Endothelial cell of umbilical vein (primary cell): ENCODE data around the gene IL4R. TPM values are rescaled to one million over a fixed set of nuclear protein-coding genes. Genes with fewer than 3 reads are reported as not detected.

Experiments used
- BruUV-seq: library from RNA; stranded (reverse); fragments of 400-500 nt; replicated peaks from 2 replicates; lab custom pipeline; 2021; lab: Mats Ljungman, UMichigan
- CTCF ChIA-PET: fragments of 300-600, 350-600 bp; sonication (Branson Sonifier 250); formaldehyde crosslinking; loops from one replicate; lab custom pipeline; 2021; ENCODE audit warnings: antibody characterized with exemption, inconsistent platforms; lab: Charles Lee
- POLR2A ChIA-PET: fragments of 300-600, 350-600 bp; sonication (Branson Sonifier 250); formaldehyde crosslinking; loops from one replicate; lab custom pipeline; 2021; ENCODE audit warnings: antibody characterized with exemption, inconsistent platforms; lab: Charles Lee
- DNase-seq: peaks from one replicate; pipeline ENCODE4 v3.0.0-alpha.2; 2011; ENCODE audit warnings: low read depth, low spot score
- FAIRE-seq: peaks from 2 replicates; lab custom pipeline; 2011; peaks lifted over from hg19 to GRCh38; lab: Jason Lieb, UNC
- H2AFZ ChIP-seq: 2 replicates; pipeline ENCODE4 v1.6.0; 2012; ENCODE audit warnings: low read depth, low read length, control low read depth, inconsistent platforms
- H3K27ac ChIP-seq: 2 replicates; pipeline ENCODE4 v1.5.1; 2011; ENCODE audit warnings: low read depth, mild to moderate bottlenecking, control low read depth, low read length, moderate library complexity; ENCODE audit not compliant: insufficient read depth
- H3K27me3 ChIP-seq, 2 experiments: 2 replicates each; pipeline versions ENCODE4 v1.6.0 to v1.6.1; 2011; ENCODE audit warnings: low read length in 2 of 2, mixed read lengths in 1 of 2; ENCODE audit not compliant: control insufficient read depth in 2 of 2, insufficient read depth in 2 of 2
- H3K36me3 ChIP-seq, 2 experiments: 2 replicates in 1 of 2; 3 replicates in 1 of 2; pipeline ENCODE4 v1.5.1; 2011; ENCODE audit warnings: low read length in 2 of 2, mild to moderate bottlenecking in 1 of 2, moderate library complexity in 1 of 2; ENCODE audit not compliant: control insufficient read depth in 2 of 2, insufficient read depth in 2 of 2; ENCODE audit errors: extremely low read depth in 1 of 2
- H3K4me1 ChIP-seq: 3 replicates; pipeline ENCODE4 v1.5.1; 2011; ENCODE audit warnings: mild to moderate bottlenecking, low read length; ENCODE audit not compliant: control insufficient read depth, insufficient read depth; ENCODE audit errors: extremely low read depth
- H3K4me2 ChIP-seq: 2 replicates; pipeline ENCODE4 v1.6.1; 2011; ENCODE audit warnings: low read length, control low read depth, mixed read lengths; ENCODE audit not compliant: insufficient read depth
- H3K4me3 ChIP-seq, 3 experiments: fragments of 200-600 bp in 1 of 3; sonication (generic), shearing (Covaris generic) in 1 of 3; replicated peaks in 1 of 3; 2 replicates each; pipeline ENCODE4 v1.5.1; 2011 to 2016; ENCODE audit warnings: control low read depth in 3 of 3, low read length in 3 of 3, mild to moderate bottlenecking in 2 of 3, inconsistent platforms in 1 of 3, low read depth in 1 of 3, moderate library complexity in 1 of 3; ENCODE audit not compliant: insufficient read depth in 1 of 3
- H3K79me2 ChIP-seq: 2 replicates; pipeline ENCODE4 v1.6.0; 2012; ENCODE audit warnings: low read length, inconsistent platforms; ENCODE audit not compliant: control insufficient read depth, insufficient read depth
- H3K9ac ChIP-seq: replicated peaks from 2 replicates; pipeline ENCODE3; 2011; ENCODE audit warnings: low read length, control low read depth; ENCODE audit not compliant: insufficient read depth; ENCODE audit errors: extremely low read depth
- H3K9me1 ChIP-seq: replicated peaks from 3 replicates; pipeline ENCODE4 v1.6.0; 2011; ENCODE audit warnings: mild to moderate bottlenecking, low read length; ENCODE audit not compliant: control insufficient read depth, insufficient read depth; ENCODE audit errors: extremely low read depth
- H3K9me3 ChIP-seq: replicated peaks from 2 replicates; pipeline ENCODE4 v1.5.1; 2012; ENCODE audit warnings: low read length, inconsistent platforms; ENCODE audit not compliant: control insufficient read depth, insufficient read depth
- H4K20me1 ChIP-seq: replicated peaks from 2 replicates; pipeline ENCODE3; 2011; ENCODE audit warnings: mild to moderate bottlenecking, low read length; ENCODE audit not compliant: control insufficient read depth, insufficient read depth; ENCODE audit errors: extremely low read depth
- CTCF ChIP-seq, 2 donors: IDR thresholded peaks; 1 replicate in 1 of 2; 2 replicates in 1 of 2; pipeline ENCODE4 v1.5.1; 2011; ENCODE audit warnings: low read length in 2 of 2, mild to moderate bottlenecking in 2 of 2, moderate library complexity in 2 of 2, control low read depth in 1 of 2, inconsistent platforms in 1 of 2, low read depth in 1 of 2; ENCODE audit not compliant: insufficient read depth in 1 of 2; ENCODE audit errors: extremely low read depth in 1 of 2
- EZH2 ChIP-seq: IDR thresholded peaks from 2 replicates; pipeline ENCODE4 v1.6.1; 2012; ENCODE audit warnings: borderline replicate concordance, low read depth, mild to moderate bottlenecking, moderate library complexity, low read length, inconsistent platforms; ENCODE audit not compliant: severe bottlenecking
- FOS ChIP-seq: IDR thresholded peaks from 2 replicates; pipeline ENCODE4 v1.6.1; 2011; ENCODE audit warnings: mild to moderate bottlenecking, low read length, moderate library complexity, borderline replicate concordance; ENCODE audit not compliant: insufficient read depth
- GATA2 ChIP-seq: IDR thresholded peaks from 2 replicates; pipeline ENCODE4 v1.7.0; 2011; ENCODE audit warnings: low read depth, mild to moderate bottlenecking, moderate library complexity, mixed read lengths, low read length; ENCODE audit not compliant: insufficient read length, insufficient read depth
- JUN ChIP-seq: IDR thresholded peaks from 2 replicates; pipeline ENCODE4 v1.6.1; 2011; ENCODE audit warnings: borderline replicate concordance, low read depth; ENCODE audit not compliant: insufficient read length, insufficient read depth
- MAX ChIP-seq: IDR thresholded peaks from 2 replicates; pipeline ENCODE4 v1.6.1; 2011; ENCODE audit not compliant: insufficient read depth, insufficient read length
- MYC ChIP-seq: IDR thresholded peaks from one replicate; pipeline ENCODE4 v1.6.1; 2011; ENCODE audit warnings: mild to moderate bottlenecking, low read depth, low read length
- POLR2A ChIP-seq: IDR thresholded peaks from 2 replicates; pipeline ENCODE4 v1.6.1; 2012; ENCODE audit warnings: low read depth, mild to moderate bottlenecking, control low read depth, low read length
- POLR2AphosphoS5 ChIP-seq: IDR thresholded peaks from 2 replicates; pipeline ENCODE4 v1.6.1; 2012; ENCODE audit warnings: low read depth, mild to moderate bottlenecking, control low read depth, low read length, moderate library complexity; ENCODE audit not compliant: insufficient read depth
- dilution Hi-C: fragments of 300-500 bp; cut with MboI; formaldehyde crosslinking; loops from one replicate; pipeline ENCODE4 v1.15.0; 2019; ENCODE audit warnings: low sequenced_read_pairs; ENCODE audit not compliant: extremely low pct_ligation_motif_present
- intact Hi-C: fragments of 100-400 bp; cut with micrococcal nuclease; formaldehyde crosslinking; loops from one replicate; pipeline ENCODE4 v1.10.0; 2022
- polyA plus RNA-seq, 4 experiments: library from polyadenylated mRNA; depleted of rRNA in 3 of 4; stranded (reverse) in 3 of 4; unstranded in 1 of 4; fragments of >200 nt; gene quantifications; 2 replicates each; pipeline versions ENCODE4 v1.2.1 to v1.2.3, GENCODE V29; 2011 to 2012; ENCODE audit warnings: missing spikeins in 1 of 4
- total RNA-seq: library from RNA; stranded (reverse); gene quantifications from 2 replicates; pipeline ENCODE4 v1.2.3, GENCODE V29; 2021

Gene IL4R
- total and polyA plus RNA-seq, 2 donors (not counting 3 experiments of a cell fraction or from before 2014, with no cell fraction given): 138 to 139 TPM

- peaks cover 4% of the 10 kb centered on the region for H3K4me1 ChIP-seq
- peak; percentile 39 for DNase-seq
- no peaks in the 10 kb centered on the region for H3K9me1 ChIP-seq
- no peak overlapping the region for H3K27ac ChIP-seq
- ChIA-PET CTCF (interaction anchor here (1.0 to 1.2 kb wide), 2 partner anchors 17 to 41 kb away, joined by 3 to 4 read pairs; no protein-coding TSS in a partner anchor), POLR2A (no interaction called here)
- no peaks in the 10 kb centered on the region for H3K79me2 ChIP-seq
- no peak overlapping the region for H3K9ac ChIP-seq
- no peaks in the 10 kb centered on the region for H3K36me3 ChIP-seq
- no peak overlapping the region for H3K4me3 ChIP-seq
- dilution Hi-C loops: no loop called here
- intact Hi-C loops: no loop called here
- no peaks in the 10 kb centered on the region for H3K27me3 ChIP-seq
- H4K20me1 ChIP-seq: no peaks in the 10 kb centered on the region
- peak; percentile 46 for FAIRE-seq
- H3K4me2 ChIP-seq: no peak overlapping the region
- TF ChIP-seq MYC: no peak
- TF ChIP-seq MAX: no peak
- TF ChIP-seq JUN: peak; percentile 34
- no peak for TF ChIP-seq CTCF (IDR thresholded peaks at IDR 0.05; ENCODE audit: extremely low read depth in 1 of 2, insufficient read depth in 1 of 2, low read depth in 1 of 2, low read length in 2 of 2)
- TF ChIP-seq EZH2: no peak
- peak; percentile 86 for TF ChIP-seq FOS
- no peak for TF ChIP-seq POLR2AphosphoS5
- TF ChIP-seq GATA2: no peak
- TF ChIP-seq POLR2A: no peak
- no peak overlapping the region for H2AFZ ChIP-seq
- H3K9me3 ChIP-seq: no peaks in the 10 kb centered on the region
- no TSS peak for BruUV-seq
These were observed 94.3 kb downstream of the IL4R start for GRCh38 chr16:27408012-27408601.
